HCT116 (cell line): ENCODE data around the gene OLAH.

Experiments
- ATF3 ChIP-seq: IDR thresholded peaks from 2 replicates; pipeline ENCODE4 v1.6.1; 2012
- CEBPB ChIP-seq: IDR thresholded peaks from 2 replicates; pipeline ENCODE4 v1.6.1; 2012; ENCODE audit warnings: low read depth
- CTCF ChIP-seq, 3 experiments: fragments of 200-600 bp in 1 of 3; sonication (generic) in 1 of 3; IDR thresholded peaks in 2 of 3; conservative IDR thresholded peaks in 1 of 3; 2 replicates each; pipeline ENCODE4 v1.5.1; 2012 to 2017; ENCODE audit warnings: low read depth in 2 of 3, low read length in 2 of 3, antibody characterized with exemption in 1 of 3, borderline replicate concordance in 1 of 3, control low read depth in 1 of 3, mild to moderate bottlenecking in 1 of 3, mixed read lengths in 1 of 3, mixed run types in 1 of 3, moderate library complexity in 1 of 3; ENCODE audit not compliant: insufficient read depth in 1 of 3
- EZH2 ChIP-seq: fragments of 200-600 bp; sonication (generic); IDR thresholded peaks from 2 replicates; pipeline ENCODE4 v1.6.1; 2017; ENCODE audit warnings: antibody characterized with exemption, mixed run types
- POLR2A ChIP-seq: IDR thresholded peaks from 2 replicates; pipeline ENCODE4 v1.7.0; 2011; ENCODE audit warnings: borderline replicate concordance; ENCODE audit not compliant: insufficient read depth, insufficient read length; ENCODE audit errors: extremely low read depth
- POLR2AphosphoS5 ChIP-seq: IDR thresholded peaks from 2 replicates; pipeline ENCODE4 v1.6.1; 2011; ENCODE audit warnings: mild to moderate bottlenecking, low read depth, low read length, moderate library complexity
- RAD21 ChIP-seq: IDR thresholded peaks from 2 replicates; pipeline ENCODE4 v1.6.1; 2012; ENCODE audit warnings: low read depth, mild to moderate bottlenecking
- SP1 ChIP-seq: IDR thresholded peaks from 2 replicates; pipeline ENCODE4 v1.6.1; 2012; ENCODE audit warnings: low read depth
- ZNF274 ChIP-seq: fragments of 200-500 bp; sonication (Bioruptor generic); IDR thresholded peaks from 2 replicates; pipeline ENCODE4 v1.6.1; 2014; ENCODE audit warnings: mild to moderate bottlenecking, low read depth, low read length, inconsistent platforms

GRCh38 chr10:15027741-15028140, 16.0 kb upstream of the OLAH start:
- TF ChIP-seq POLR2AphosphoS5 (no peak), ATF3 (no peak), CTCF (IDR thresholded peaks at IDR 0.05 in 2 of 3, conservative IDR thresholded peaks at IDR 0.05 in 1 of 3; ENCODE audit: borderline replicate concordance in 1 of 3, insufficient read depth in 1 of 3, low read depth in 2 of 3, low read length in 2 of 3) (no peak), EZH2 (no peak), POLR2A (no peak), SP1 (no peak), RAD21 (no peak), ZNF274 (no peak), CEBPB (no peak)
